BLaER1 (cell line): ENCODE results near the gene FLNA.

Source experiments
- H3K27ac ChIP-seq: shearing (Covaris generic); formaldehyde crosslinking; 2 replicates; pipeline ENCODE4 v1.8.1; 2022
- H3K27me3 ChIP-seq: shearing (Covaris generic); formaldehyde crosslinking; 2 replicates; pipeline ENCODE4 v1.8.1; 2022
- H3K36me3 ChIP-seq: shearing (Covaris generic); formaldehyde crosslinking; 2 replicates; pipeline ENCODE4 v1.8.1; 2022
- H3K4me1 ChIP-seq: shearing (Covaris generic); formaldehyde crosslinking; 2 replicates; pipeline ENCODE4 v1.8.1; 2022
- H3K4me2 ChIP-seq: shearing (Covaris generic); formaldehyde crosslinking; 2 replicates; pipeline ENCODE4 v1.8.1; 2022
- H3K4me3 ChIP-seq: shearing (Covaris generic); formaldehyde crosslinking; 2 replicates; pipeline ENCODE4 v1.8.1; 2022
- H3K9ac ChIP-seq: shearing (Covaris generic); formaldehyde crosslinking; 2 replicates; pipeline ENCODE4 v1.8.1; 2022
- H3K9me3 ChIP-seq: shearing (Covaris generic); formaldehyde crosslinking; 2 replicates; pipeline ENCODE4 v1.8.1; 2022
- H4K20me1 ChIP-seq: shearing (Covaris generic); formaldehyde crosslinking; 2 replicates; pipeline ENCODE4 v1.8.1; 2022
- Cebpa-rat ChIP-seq: shearing (Covaris generic); IDR thresholded peaks from 2 replicates; pipeline ENCODE4 v1.8.1; 2022

The FLNA gene

GRCh38 chrX:154300816-154301215, 73.6 kb downstream of the FLNA start:
- TF ChIP-seq Cebpa-rat: no peak
- Histone ChIP-seq H3K9me3 (peaks cover 12% of the 10 kb centered on the region), H3K9ac (no peak overlapping the region), H3K36me3 (no peaks in the 10 kb centered on the region), H3K4me1 (0 out of 2 replicates have a peak, but pooled peaks cover 4% of the 10 kb centered on the region), H3K27ac (no peak overlapping the region), H3K4me3 (no peak overlapping the region), H3K4me2 (no peak overlapping the region), H3K27me3 (peaks cover 63% of the 10 kb centered on the region), H4K20me1 (no peaks in the 10 kb centered on the region)
